Activated T-cell treated with anti-CD3 and anti-CD28 coated beads, Interleukin-2, amount 50 U/mL, for 24 hours (primary cell): ENCODE data around the gene PRICKLE1.
"Not testable (repeated sequence)": the region's sequence is repeated elsewhere in the genome, so short reads cannot be mapped to it uniquely, and the experiment has no call there.

Experiments used
- DNase-seq: peaks from one replicate; pipeline ENCODE4 v3.0.0-alpha.2; 2020
- H3K27ac Mint-ChIP-seq: 2 replicates; pipeline ENCODE4 v1.8.0; 2020; ENCODE audit warnings: mild to moderate bottlenecking, mixed read lengths
- H3K27me3 Mint-ChIP-seq: 2 replicates; pipeline ENCODE4 v1.8.0; 2020; ENCODE audit warnings: mixed read lengths
- H3K36me3 Mint-ChIP-seq: 2 replicates; pipeline ENCODE4 v1.8.0; 2020; ENCODE audit warnings: low read depth, mixed read lengths
- H3K4me1 Mint-ChIP-seq: 2 replicates; pipeline ENCODE4 v1.8.0; 2020; ENCODE audit warnings: low read depth, mixed read lengths
- H3K4me3 Mint-ChIP-seq: 2 replicates; pipeline ENCODE4 v1.8.0; 2020; ENCODE audit warnings: mild to moderate bottlenecking, moderate library complexity, mixed read lengths
- H3K9me3 Mint-ChIP-seq: 2 replicates; pipeline ENCODE4 v1.8.0; 2020; ENCODE audit warnings: mixed read lengths

PRICKLE1 gene

GRCh38 chr12:42550800-42551199, 38.7 kb downstream of the PRICKLE1 start:
- H3K27ac Mint-ChIP-seq: no peak overlapping the region
- H3K9me3 Mint-ChIP-seq: no peaks in the 10 kb centered on the region
- no peaks in the 10 kb centered on the region for H3K4me1 Mint-ChIP-seq
- no peak overlapping the region for H3K4me3 Mint-ChIP-seq
- H3K36me3 Mint-ChIP-seq: no peaks in the 10 kb centered on the region
- H3K27me3 Mint-ChIP-seq: peaks cover 12% of the 10 kb centered on the region
- DNase-seq: no peak

GRCh38 chr12:42546709-42547108, 42.8 kb downstream of the PRICKLE1 start:
- no peaks in the 10 kb centered on the region for H3K36me3 Mint-ChIP-seq
- H3K4me1 Mint-ChIP-seq: no peaks in the 10 kb centered on the region
- H3K27me3 Mint-ChIP-seq: peaks cover 23% of the 10 kb centered on the region
- H3K9me3 Mint-ChIP-seq: no peaks in the 10 kb centered on the region
- no peak overlapping the region for H3K27ac Mint-ChIP-seq
- no peak for DNase-seq
- no peak overlapping the region for H3K4me3 Mint-ChIP-seq

GRCh38 chr12:42541965-42542364, 47.6 kb downstream of the PRICKLE1 start:
- no peak for DNase-seq
- no peaks in the 10 kb centered on the region for H3K36me3 Mint-ChIP-seq
- no peak overlapping the region for H3K4me3 Mint-ChIP-seq
- H3K27ac Mint-ChIP-seq: no peak overlapping the region
- H3K4me1 Mint-ChIP-seq: no peaks in the 10 kb centered on the region
- H3K9me3 Mint-ChIP-seq: no peaks in the 10 kb centered on the region
- peaks cover 13% of the 10 kb centered on the region for H3K27me3 Mint-ChIP-seq

GRCh38 chr12:42541308-42541707, 48.2 kb downstream of the PRICKLE1 start:
- not testable (repeated sequence) for H3K4me1 Mint-ChIP-seq, H3K9me3 Mint-ChIP-seq, DNase-seq, H3K27ac Mint-ChIP-seq, H3K4me3 Mint-ChIP-seq, H3K36me3 Mint-ChIP-seq
- peaks cover 13% of the 10 kb centered on the region for H3K27me3 Mint-ChIP-seq

GRCh38 chr12:42539696-42540095, 49.9 kb downstream of the PRICKLE1 start:
- Mint-ChIP-seq H3K4me1 (no peaks in the 10 kb centered on the region), H3K9me3 (no peaks in the 10 kb centered on the region)

GRCh38 chr12:42538203-42538602, 51.3 kb downstream of the PRICKLE1 start:
- Mint-ChIP-seq H3K36me3 (no peaks in the 10 kb centered on the region), H3K4me1 (no peaks in the 10 kb centered on the region), H3K27me3 (peaks cover 4% of the 10 kb centered on the region), H3K9me3 (no peaks in the 10 kb centered on the region), H3K27ac (no peak overlapping the region), H3K4me3 (no peak overlapping the region)
- no peak for DNase-seq

More at GRCh38 chr12:42539696-42540095, 49.9 kb downstream of the PRICKLE1 start:
- Mint-ChIP-seq H3K27me3 (peaks cover 6% of the 10 kb centered on the region), H3K27ac (no peak overlapping the region), H3K4me3 (no peak overlapping the region), H3K36me3 (no peaks in the 10 kb centered on the region)
- no peak for DNase-seq

- Mint-ChIP-seq H3K27me3 (no peaks in the 10 kb centered on the region), H3K9me3 (no peaks in the 10 kb centered on the region), H3K27ac (no peak overlapping the region), H3K4me1 (no peaks in the 10 kb centered on the region), H3K4me3 (no peak overlapping the region), H3K36me3 (no peaks in the 10 kb centered on the region)
- no peak for DNase-seq
Observed at GRCh38 chr12:42534184-42534838, 55.2 kb downstream of the PRICKLE1 start.

GRCh38 chr12:42530284-42530683, 59.3 kb downstream of the PRICKLE1 start:
- H3K36me3 Mint-ChIP-seq: no peaks in the 10 kb centered on the region
- H3K4me3 Mint-ChIP-seq: no peak overlapping the region

GRCh38 chr12:42525444-42525843, 64.1 kb downstream of the PRICKLE1 start:
- Mint-ChIP-seq H3K27ac (no peak overlapping the region), H3K36me3 (no peaks in the 10 kb centered on the region), H3K9me3 (no peaks in the 10 kb centered on the region), H3K4me3 (no peak overlapping the region), H3K4me1 (no peaks in the 10 kb centered on the region), H3K27me3 (peaks cover 10% of the 10 kb centered on the region)
- DNase-seq: no peak

More at GRCh38 chr12:42530284-42530683, 59.3 kb downstream of the PRICKLE1 start:
- Mint-ChIP-seq H3K27me3 (peaks cover 4% of the 10 kb centered on the region), H3K4me1 (no peaks in the 10 kb centered on the region), H3K9me3 (no peaks in the 10 kb centered on the region), H3K27ac (no peak overlapping the region)
- no peak for DNase-seq

- Mint-ChIP-seq H3K36me3 (no peaks in the 10 kb centered on the region), H3K27ac (no peak overlapping the region), H3K4me1 (no peaks in the 10 kb centered on the region), H3K27me3 (peaks cover 10% of the 10 kb centered on the region), H3K9me3 (no peaks in the 10 kb centered on the region), H3K4me3 (no peak overlapping the region)
- no peak for DNase-seq
Observed at GRCh38 chr12:42524716-42525115, 64.8 kb downstream of the PRICKLE1 start.

- no peak for DNase-seq
- H3K4me1 Mint-ChIP-seq: no peaks in the 10 kb centered on the region
- H3K27me3 Mint-ChIP-seq: peaks cover 5% of the 10 kb centered on the region
- no peak overlapping the region for H3K27ac Mint-ChIP-seq
- H3K36me3 Mint-ChIP-seq: no peaks in the 10 kb centered on the region
- H3K4me3 Mint-ChIP-seq: no peak overlapping the region
- H3K9me3 Mint-ChIP-seq: no peaks in the 10 kb centered on the region
Observed at GRCh38 chr12:42516573-42516972, 73.0 kb downstream of the PRICKLE1 start.

- Mint-ChIP-seq H3K27me3 (peaks cover 6% of the 10 kb centered on the region), H3K36me3 (no peaks in the 10 kb centered on the region), H3K4me3 (no peak overlapping the region), H3K9me3 (no peaks in the 10 kb centered on the region), H3K4me1 (no peaks in the 10 kb centered on the region), H3K27ac (no peak overlapping the region)
- DNase-seq: no peak
Observed at GRCh38 chr12:42511656-42512055, 77.9 kb downstream of the PRICKLE1 start.

GRCh38 chr12:42510823-42511222, 78.7 kb downstream of the PRICKLE1 start:
- no peak overlapping the region for H3K4me3 Mint-ChIP-seq
- H3K27ac Mint-ChIP-seq: no peak overlapping the region
- no peaks in the 10 kb centered on the region for H3K36me3 Mint-ChIP-seq
- no peaks in the 10 kb centered on the region for H3K9me3 Mint-ChIP-seq
- peaks cover 8% of the 10 kb centered on the region for H3K27me3 Mint-ChIP-seq
- H3K4me1 Mint-ChIP-seq: no peaks in the 10 kb centered on the region
- DNase-seq: no peak

GRCh38 chr12:42508913-42509460, 80.6 kb downstream of the PRICKLE1 start:
- Mint-ChIP-seq H3K4me1 (no peaks in the 10 kb centered on the region), H3K27ac (no peak overlapping the region)
- no peak for DNase-seq

GRCh38 chr12:42507565-42507964, 82.0 kb downstream of the PRICKLE1 start:
- H3K36me3 Mint-ChIP-seq: no peaks in the 10 kb centered on the region
- DNase-seq: no peak
- no peaks in the 10 kb centered on the region for H3K4me1 Mint-ChIP-seq
- H3K9me3 Mint-ChIP-seq: no peaks in the 10 kb centered on the region
- no peak overlapping the region for H3K4me3 Mint-ChIP-seq
- no peak overlapping the region for H3K27ac Mint-ChIP-seq
- H3K27me3 Mint-ChIP-seq: peaks cover 8% of the 10 kb centered on the region

More at GRCh38 chr12:42508913-42509460, 80.6 kb downstream of the PRICKLE1 start:
- Mint-ChIP-seq H3K27me3 (peaks cover 8% of the 10 kb centered on the region), H3K4me3 (no peak overlapping the region), H3K36me3 (no peaks in the 10 kb centered on the region), H3K9me3 (no peaks in the 10 kb centered on the region)
